Uterus (tissue), 4 donors: ENCODE data around the gene KIAA0232. TPM values are rescaled to one million over a fixed set of nuclear protein-coding genes. Genes with fewer than 3 reads are reported as not detected.

Source experiments
- DNase-seq, 2 donors: peaks; one replicate each; pipeline ENCODE4 v3.0.0-alpha.2; 2019 to 2020
- H3K27ac ChIP-seq, 2 donors: fragments of 200-600 bp; sonication (generic); 1 replicate in 1 of 2; 2 replicates in 1 of 2; pipeline ENCODE4 v1.5.1; 2016 to 2018
- H3K27me3 ChIP-seq, 2 donors: fragments of 200-600 bp; sonication (generic); one replicate each; pipeline ENCODE4 v1.5.1; 2018 to 2019; ENCODE audit warnings: control low read depth in 1 of 2
- H3K36me3 ChIP-seq, 2 donors: fragments of 200-600 bp; sonication (generic); one replicate each; pipeline ENCODE4 v1.5.1; 2019; ENCODE audit warnings: control low read depth in 1 of 2
- H3K4me1 ChIP-seq, 2 donors: fragments of 200-600 bp; sonication (generic); one replicate each; pipeline ENCODE4 v1.5.1; 2018 to 2019; ENCODE audit warnings: control low read depth in 1 of 2
- H3K4me3 ChIP-seq, 2 donors: fragments of 200-600 bp; sonication (generic); 1 replicate in 1 of 2; 2 replicates in 1 of 2; pipeline ENCODE4 v1.5.1; 2018 to 2019; ENCODE audit warnings: mild to moderate bottlenecking in 1 of 2
- H3K9me3 ChIP-seq, 2 donors: fragments of 200-600 bp; sonication (generic); one replicate each; pipeline ENCODE4 v1.5.1; 2019; ENCODE audit warnings: control low read depth in 1 of 2
- POLR2A ChIP-seq, 2 donors: fragments of 450-650 bp; IDR thresholded peaks; one replicate each; pipeline ENCODE4 v1.6.1; 2016; ENCODE audit warnings: antibody characterized with exemption in 2 of 2, mild to moderate bottlenecking in 1 of 2, moderate library complexity in 1 of 2
- intact Hi-C: fragments of 100-400 bp; cut with DNase I; formaldehyde crosslinking; loops from one replicate; pipeline ENCODE4 v1.15.1; 2023; ENCODE audit warnings: low total_unique reads
- total RNA-seq, 4 donors: library from RNA; depleted of rRNA in 3 of 4; stranded (reverse); fragments of >200 nt in 3 of 4; gene quantifications; one replicate each; pipeline versions ENCODE4 v1.1.0 to v1.2.4, GENCODE V29; 2014 to 2023
- TF ChIP-seq, protein P1 (sequence below), 4 experiments: fragments of 200-600 bp in 2 of 4; fragments of 450-650 bp in 2 of 4; sonication (generic) in 2 of 4; IDR thresholded peaks; one replicate each; pipeline ENCODE4 v1.5.1; 2016 to 2019; ENCODE audit warnings: antibody characterized with exemption in 4 of 4, mild to moderate bottlenecking in 2 of 4, moderate library complexity in 1 of 4
- donor health status: DM: yes; HTN: yes; CAD: no.

KIAA0232 gene
- total RNA-seq, 4 donors from 2014 or later: 13.8 to 78.8 (median 43.4) TPM

DNA sequence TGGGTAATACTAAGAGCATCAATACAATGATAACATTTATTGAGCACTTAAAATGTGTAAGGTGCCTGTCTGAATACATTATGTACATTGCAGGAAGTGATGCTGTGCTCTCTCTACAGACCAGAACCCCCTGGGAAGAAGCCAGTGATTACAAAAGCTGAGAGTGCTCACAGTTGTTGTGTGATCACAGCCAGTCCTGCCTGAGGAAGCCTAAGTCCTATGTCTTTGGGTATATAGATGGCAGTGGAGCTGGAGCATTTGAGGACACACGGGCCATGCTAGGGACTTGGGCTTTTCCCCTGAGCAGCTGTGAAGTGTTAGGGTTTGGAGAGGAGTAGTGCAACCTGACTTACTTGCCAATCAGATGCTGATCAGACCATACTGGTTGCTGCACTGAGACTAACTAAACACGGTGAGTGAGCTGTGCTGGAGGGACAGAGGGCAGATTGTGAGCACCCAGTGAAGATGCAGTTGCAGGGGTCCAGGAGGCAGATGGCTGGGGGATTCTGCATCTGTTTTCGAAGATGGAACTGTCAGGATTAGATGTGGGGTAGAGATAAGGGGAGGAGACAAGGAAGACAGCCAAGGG, 66.3 kb downstream of the KIAA0232 start:
- H3K27me3 ChIP-seq: no peaks in the 10 kb centered on the region
- intact Hi-C loops: no loop called here
- no peak overlapping the region for H3K4me3 ChIP-seq
- no peaks in the 10 kb centered on the region for H3K36me3 ChIP-seq
- TF ChIP-seq POLR2A (IDR thresholded peaks at IDR 0.05): no peak
- TF ChIP-seq, protein P1, sequence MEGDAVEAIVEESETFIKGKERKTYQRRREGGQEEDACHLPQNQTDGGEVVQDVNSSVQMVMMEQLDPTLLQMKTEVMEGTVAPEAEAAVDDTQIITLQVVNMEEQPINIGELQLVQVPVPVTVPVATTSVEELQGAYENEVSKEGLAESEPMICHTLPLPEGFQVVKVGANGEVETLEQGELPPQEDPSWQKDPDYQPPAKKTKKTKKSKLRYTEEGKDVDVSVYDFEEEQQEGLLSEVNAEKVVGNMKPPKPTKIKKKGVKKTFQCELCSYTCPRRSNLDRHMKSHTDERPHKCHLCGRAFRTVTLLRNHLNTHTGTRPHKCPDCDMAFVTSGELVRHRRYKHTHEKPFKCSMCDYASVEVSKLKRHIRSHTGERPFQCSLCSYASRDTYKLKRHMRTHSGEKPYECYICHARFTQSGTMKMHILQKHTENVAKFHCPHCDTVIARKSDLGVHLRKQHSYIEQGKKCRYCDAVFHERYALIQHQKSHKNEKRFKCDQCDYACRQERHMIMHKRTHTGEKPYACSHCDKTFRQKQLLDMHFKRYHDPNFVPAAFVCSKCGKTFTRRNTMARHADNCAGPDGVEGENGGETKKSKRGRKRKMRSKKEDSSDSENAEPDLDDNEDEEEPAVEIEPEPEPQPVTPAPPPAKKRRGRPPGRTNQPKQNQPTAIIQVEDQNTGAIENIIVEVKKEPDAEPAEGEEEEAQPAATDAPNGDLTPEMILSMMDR (IDR thresholded peaks at IDR 0.05): no peak
- no peak for DNase-seq
- no peak overlapping the region for H3K27ac ChIP-seq
- H3K9me3 ChIP-seq: no peaks in the 10 kb centered on the region
- H3K4me1 ChIP-seq: no peaks in the 10 kb centered on the region

DNA sequence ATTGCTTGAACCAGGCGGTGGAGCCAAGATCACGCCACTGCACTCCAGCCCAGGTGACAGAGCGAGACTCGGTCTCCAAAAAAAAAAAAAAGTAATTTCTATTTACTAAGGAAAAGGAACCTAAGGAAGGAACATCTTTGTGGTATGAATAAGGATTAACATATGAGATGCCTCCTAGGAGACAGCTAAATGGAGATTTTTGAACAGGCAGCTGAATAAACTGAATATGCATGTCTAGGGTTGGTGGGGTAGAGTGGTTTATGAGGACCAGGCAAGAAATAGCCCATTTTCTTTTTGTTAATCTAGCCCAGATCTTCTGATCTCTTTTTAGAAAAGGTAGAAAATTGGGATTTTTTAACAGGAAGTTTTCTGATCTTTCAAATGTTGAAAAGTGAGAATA, 67.2 kb downstream of the KIAA0232 start:
- H3K27me3 ChIP-seq: no peaks in the 10 kb centered on the region
- no peak for DNase-seq
- no peak for TF ChIP-seq POLR2A (IDR thresholded peaks at IDR 0.05)
- TF ChIP-seq, protein P1 (IDR thresholded peaks at IDR 0.05): no peak
- no peak overlapping the region for H3K4me3 ChIP-seq
- H3K4me1 ChIP-seq: no peaks in the 10 kb centered on the region
- no peak overlapping the region for H3K27ac ChIP-seq
- intact Hi-C loops: no loop called here
- no peaks in the 10 kb centered on the region for H3K36me3 ChIP-seq
- H3K9me3 ChIP-seq: no peaks in the 10 kb centered on the region

DNA sequence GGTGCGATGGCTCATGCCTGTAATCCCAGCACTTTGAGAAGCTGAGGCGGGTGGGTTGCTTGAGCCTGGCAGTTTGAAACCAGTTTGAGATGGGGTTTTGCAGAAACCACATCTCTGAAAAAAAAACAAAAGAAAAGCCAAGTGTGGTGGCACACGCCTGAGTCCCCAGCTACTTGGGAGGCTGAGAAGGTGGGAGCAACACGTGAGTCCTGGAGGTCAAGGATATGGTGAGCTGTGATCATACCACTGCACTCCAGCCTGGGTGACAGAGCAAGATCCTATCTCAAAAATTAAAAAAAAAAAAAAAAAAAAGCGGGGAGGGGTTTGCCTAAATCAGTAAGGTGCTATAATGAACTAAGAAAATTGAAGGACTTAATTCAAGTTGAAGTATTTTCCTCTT, 68.9 kb downstream of the KIAA0232 start:
- Histone ChIP-seq H3K4me3 (no peak overlapping the region), H3K27ac (no peak overlapping the region), H3K36me3 (no peaks in the 10 kb centered on the region), H3K4me1 (no peaks in the 10 kb centered on the region), H3K27me3 (no peaks in the 10 kb centered on the region), H3K9me3 (no peaks in the 10 kb centered on the region)
- no peak for DNase-seq
- TF ChIP-seq, protein P1 (IDR thresholded peaks at IDR 0.05): no peak
- no peak for TF ChIP-seq POLR2A (IDR thresholded peaks at IDR 0.05)
- intact Hi-C loops: no loop called here

DNA sequence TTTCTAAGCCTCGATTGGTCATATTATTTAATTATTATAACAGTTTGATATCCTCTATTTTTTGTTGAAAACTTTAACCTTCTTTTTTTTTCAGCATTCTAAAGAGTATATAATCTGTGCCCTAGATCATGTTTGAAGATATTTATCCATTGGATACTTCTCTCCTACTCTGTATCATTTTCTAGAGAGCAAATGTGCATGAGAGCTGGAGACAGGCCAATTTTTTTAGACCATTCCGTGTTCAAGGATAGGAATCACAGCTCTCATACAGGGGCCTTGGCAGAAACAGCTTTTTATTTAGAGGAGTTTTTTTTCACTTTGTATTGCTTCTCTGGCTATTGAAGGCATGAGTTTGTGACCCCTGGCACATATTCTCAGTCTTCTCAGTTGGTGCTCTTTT, 69.4 kb downstream of the KIAA0232 start:
- no peaks in the 10 kb centered on the region for H3K9me3 ChIP-seq
- H3K36me3 ChIP-seq: no peaks in the 10 kb centered on the region
- H3K4me1 ChIP-seq: no peaks in the 10 kb centered on the region
- H3K27me3 ChIP-seq: no peaks in the 10 kb centered on the region
- no peak for DNase-seq
- no peak overlapping the region for H3K27ac ChIP-seq
- no peak overlapping the region for H3K4me3 ChIP-seq
- intact Hi-C loops: no loop called here
- TF ChIP-seq POLR2A (IDR thresholded peaks at IDR 0.05): no peak
- TF ChIP-seq, protein P1 (IDR thresholded peaks at IDR 0.05): no peak

DNA sequence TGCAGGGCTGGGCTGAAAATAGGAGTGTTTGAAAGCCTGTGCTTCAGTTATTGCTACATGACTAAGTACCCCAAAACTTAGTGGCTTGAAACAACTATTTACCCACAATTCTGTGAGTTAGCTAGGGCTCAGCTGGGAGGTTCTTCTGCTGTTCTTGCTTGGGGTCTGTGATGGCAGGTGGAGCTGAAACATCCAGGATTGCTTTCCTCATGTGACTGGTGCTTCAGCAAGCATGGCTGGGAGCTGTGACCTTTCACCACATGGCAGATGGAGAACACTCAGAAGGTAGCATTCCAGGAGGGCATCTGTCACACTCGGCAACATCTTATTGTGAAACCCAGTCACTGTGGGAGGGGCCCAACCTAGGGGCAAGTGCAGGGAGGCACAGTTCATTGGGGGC, 70.1 kb downstream of the KIAA0232 start:
- no peak for TF ChIP-seq POLR2A (IDR thresholded peaks at IDR 0.05)
- TF ChIP-seq, protein P1 (IDR thresholded peaks at IDR 0.05): no peak
- no peaks in the 10 kb centered on the region for H3K9me3 ChIP-seq
- no peaks in the 10 kb centered on the region for H3K36me3 ChIP-seq
- H3K27me3 ChIP-seq: no peaks in the 10 kb centered on the region
- intact Hi-C loops: no loop called here
- no peak overlapping the region for H3K27ac ChIP-seq
- H3K4me3 ChIP-seq: no peak overlapping the region
- DNase-seq: no peak
- peaks cover 0 to 4% of the 10 kb centered on the region in 2 donors for H3K4me1 ChIP-seq
